GM18951 (cell line): Measurements from ENCODE around the gene APBB1IP.

ENCODE experiments used
- POLR2A ChIP-seq: IDR thresholded peaks from 4 replicates; pipeline ENCODE4 v1.6.1; 2011; ENCODE audit warnings: mild to moderate bottlenecking; ENCODE audit not compliant: insufficient read length, insufficient read depth; ENCODE audit errors: extremely low read depth
- in situ Hi-C: fragments of 300-500 bp; cut with MboI; formaldehyde crosslinking; loops from one replicate; pipeline ENCODE4 v1.12.0; 2022; ENCODE audit warnings: low sequenced_read_pairs, mixed read lengths, inconsistent platforms; ENCODE audit not compliant: unreplicated experiment

The APBB1IP gene

GRCh38 chr10:26517141-26517867 lies 79.2 kb downstream of the APBB1IP start:
- no peak for TF ChIP-seq POLR2A
- in situ Hi-C loops: no loop called here

- TF ChIP-seq POLR2A: no peak
- in situ Hi-C loops: no loop called here
Observed at GRCh38 chr10:26519803-26520202, 81.7 kb downstream of the APBB1IP start.

GRCh38 chr10:26520575-26520974 lies 82.4 kb downstream of the APBB1IP start:
- no peak for TF ChIP-seq POLR2A
- in situ Hi-C loops: no loop called here

GRCh38 chr10:26524161-26524896 lies 86.2 kb downstream of the APBB1IP start:
- no peak for TF ChIP-seq POLR2A
- in situ Hi-C loops: no loop called here

- no peak for TF ChIP-seq POLR2A
- in situ Hi-C loops: no loop called here
Observed at GRCh38 chr10:26525586-26525985, 87.4 kb downstream of the APBB1IP start.

- TF ChIP-seq POLR2A: no peak
- in situ Hi-C loops: no loop called here
Observed at GRCh38 chr10:26527018-26527417, 88.9 kb downstream of the APBB1IP start.

GRCh38 chr10:26528048-26528447 lies 89.9 kb downstream of the APBB1IP start:
- in situ Hi-C loops: no loop called here
- TF ChIP-seq POLR2A: no peak

GRCh38 chr10:26528715-26529393 lies 90.7 kb downstream of the APBB1IP start:
- no peak for TF ChIP-seq POLR2A
- in situ Hi-C loops: no loop called here

- in situ Hi-C loops: no loop called here
- no peak for TF ChIP-seq POLR2A
Observed at GRCh38 chr10:26534384-26534783, 96.2 kb downstream of the APBB1IP start.

- in situ Hi-C loops: no loop called here
- TF ChIP-seq POLR2A: no peak
Observed at GRCh38 chr10:26540601-26541000, 102.5 kb downstream of the APBB1IP start.

- in situ Hi-C loops: no loop called here
- no peak for TF ChIP-seq POLR2A
Observed at GRCh38 chr10:26543567-26544306, 105.6 kb downstream of the APBB1IP start.

GRCh38 chr10:26544932-26545331 lies 106.8 kb downstream of the APBB1IP start:
- in situ Hi-C loops: no loop called here

GRCh38 chr10:26550774-26551526 lies 112.8 kb downstream of the APBB1IP start:
- in situ Hi-C loops: no loop called here
- no peak for TF ChIP-seq POLR2A

More at GRCh38 chr10:26544932-26545331, 106.8 kb downstream of the APBB1IP start:
- no peak for TF ChIP-seq POLR2A

- in situ Hi-C loops: no loop called here
- no peak for TF ChIP-seq POLR2A
Observed at GRCh38 chr10:26554246-26554645, 116.1 kb downstream of the APBB1IP start.
